Endothelial cell (in vitro differentiated cells): ENCODE results near the gene STK11IP. TPM values are rescaled to one million over a fixed set of nuclear protein-coding genes. Genes with fewer than 3 reads are reported as not detected.

Experiments used
- DNase-seq: peaks from one replicate; pipeline ENCODE4 v3.0.0; 2021; ENCODE audit warnings: low spot score
- H3K27ac Mint-ChIP-seq: one replicate; pipeline ENCODE4 v1.8.0; 2021; ENCODE audit warnings: mixed read lengths, inconsistent platforms; ENCODE audit not compliant: unreplicated experiment
- H3K27me3 Mint-ChIP-seq: one replicate; pipeline ENCODE4 v1.8.0; 2021; ENCODE audit warnings: mild to moderate bottlenecking, moderate library complexity, mixed read lengths, inconsistent platforms; ENCODE audit not compliant: unreplicated experiment
- H3K36me3 Mint-ChIP-seq: one replicate; pipeline ENCODE4 v1.8.0; 2021; ENCODE audit warnings: mild to moderate bottlenecking, low read depth, mixed read lengths, inconsistent platforms; ENCODE audit not compliant: unreplicated experiment
- H3K4me1 Mint-ChIP-seq: one replicate; pipeline ENCODE4 v1.8.0; 2021; ENCODE audit warnings: mild to moderate bottlenecking, mixed read lengths, inconsistent platforms; ENCODE audit not compliant: unreplicated experiment
- H3K4me3 Mint-ChIP-seq: one replicate; pipeline ENCODE4 v1.8.0; 2021; ENCODE audit warnings: mild to moderate bottlenecking, mixed read lengths, inconsistent platforms; ENCODE audit not compliant: unreplicated experiment
- H3K9me3 Mint-ChIP-seq: one replicate; pipeline ENCODE4 v1.8.0; 2021; ENCODE audit warnings: mixed read lengths, inconsistent platforms; ENCODE audit not compliant: unreplicated experiment
- total RNA-seq: library from RNA; stranded (reverse); fragmentation: NEBNext Ultra II Directional; extraction: Animal tissue kit (Norgen Biotek cat#: 25700); gene quantifications from one replicate; pipeline ENCODE4 v1.2.1, GENCODE V29; 2021; ENCODE audit not compliant: unreplicated experiment
- TF ChIP-seq, protein P1 (sequence below): fragments of 200-600 bp; sonication (generic); IDR thresholded peaks from one replicate; pipeline ENCODE4 v1.5.0; 2021; ENCODE audit warnings: antibody characterized with exemption; ENCODE audit not compliant: unreplicated experiment

Gene STK11IP
- total RNA-seq, 1 donor from 2014 or later, result 23.8 TPM

DNA sequence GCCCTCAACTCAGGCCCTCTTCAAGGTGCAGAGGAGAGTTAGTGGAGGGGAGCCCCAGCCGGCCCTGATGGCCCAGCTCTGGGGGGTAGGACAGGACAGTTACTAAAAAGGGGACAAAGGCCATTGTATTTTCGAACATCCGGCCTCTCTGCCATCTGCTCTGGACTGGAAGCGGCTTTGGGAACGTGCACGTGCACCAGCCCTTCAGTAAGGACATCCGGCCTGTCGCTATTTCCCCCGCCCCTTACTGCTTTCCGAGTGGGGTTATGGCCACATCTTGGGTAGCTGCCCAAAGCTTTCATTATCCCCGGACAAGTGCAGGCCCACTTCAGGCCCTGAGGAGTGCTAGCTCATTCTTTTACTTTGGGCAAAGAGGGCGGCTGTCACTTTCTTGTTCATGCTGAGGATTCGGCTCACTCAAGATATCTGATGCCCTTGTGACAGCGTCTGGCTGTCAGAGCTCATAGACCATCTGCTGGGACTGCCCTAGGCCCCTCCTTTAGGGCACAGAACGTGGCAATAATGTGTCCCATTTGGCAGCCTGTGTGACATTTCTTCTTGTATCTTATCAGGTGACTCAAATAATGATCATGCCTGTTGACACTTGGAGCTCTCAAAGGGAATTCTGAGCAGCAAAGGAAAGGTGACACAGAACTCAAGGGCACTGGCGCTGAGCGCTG is 47.3 kb downstream of the STK11IP start:
- no peak for DNase-seq
- Mint-ChIP-seq H3K36me3 (no peaks in the 10 kb centered on the region), H3K4me3 (no peak overlapping the region), H3K9me3 (no peaks in the 10 kb centered on the region), H3K27ac (no peak overlapping the region), H3K4me1 (peaks cover 16% of the 10 kb centered on the region), H3K27me3 (peaks cover 10% of the 10 kb centered on the region)
- TF ChIP-seq, protein P1, sequence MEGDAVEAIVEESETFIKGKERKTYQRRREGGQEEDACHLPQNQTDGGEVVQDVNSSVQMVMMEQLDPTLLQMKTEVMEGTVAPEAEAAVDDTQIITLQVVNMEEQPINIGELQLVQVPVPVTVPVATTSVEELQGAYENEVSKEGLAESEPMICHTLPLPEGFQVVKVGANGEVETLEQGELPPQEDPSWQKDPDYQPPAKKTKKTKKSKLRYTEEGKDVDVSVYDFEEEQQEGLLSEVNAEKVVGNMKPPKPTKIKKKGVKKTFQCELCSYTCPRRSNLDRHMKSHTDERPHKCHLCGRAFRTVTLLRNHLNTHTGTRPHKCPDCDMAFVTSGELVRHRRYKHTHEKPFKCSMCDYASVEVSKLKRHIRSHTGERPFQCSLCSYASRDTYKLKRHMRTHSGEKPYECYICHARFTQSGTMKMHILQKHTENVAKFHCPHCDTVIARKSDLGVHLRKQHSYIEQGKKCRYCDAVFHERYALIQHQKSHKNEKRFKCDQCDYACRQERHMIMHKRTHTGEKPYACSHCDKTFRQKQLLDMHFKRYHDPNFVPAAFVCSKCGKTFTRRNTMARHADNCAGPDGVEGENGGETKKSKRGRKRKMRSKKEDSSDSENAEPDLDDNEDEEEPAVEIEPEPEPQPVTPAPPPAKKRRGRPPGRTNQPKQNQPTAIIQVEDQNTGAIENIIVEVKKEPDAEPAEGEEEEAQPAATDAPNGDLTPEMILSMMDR, result no peak

DNA sequence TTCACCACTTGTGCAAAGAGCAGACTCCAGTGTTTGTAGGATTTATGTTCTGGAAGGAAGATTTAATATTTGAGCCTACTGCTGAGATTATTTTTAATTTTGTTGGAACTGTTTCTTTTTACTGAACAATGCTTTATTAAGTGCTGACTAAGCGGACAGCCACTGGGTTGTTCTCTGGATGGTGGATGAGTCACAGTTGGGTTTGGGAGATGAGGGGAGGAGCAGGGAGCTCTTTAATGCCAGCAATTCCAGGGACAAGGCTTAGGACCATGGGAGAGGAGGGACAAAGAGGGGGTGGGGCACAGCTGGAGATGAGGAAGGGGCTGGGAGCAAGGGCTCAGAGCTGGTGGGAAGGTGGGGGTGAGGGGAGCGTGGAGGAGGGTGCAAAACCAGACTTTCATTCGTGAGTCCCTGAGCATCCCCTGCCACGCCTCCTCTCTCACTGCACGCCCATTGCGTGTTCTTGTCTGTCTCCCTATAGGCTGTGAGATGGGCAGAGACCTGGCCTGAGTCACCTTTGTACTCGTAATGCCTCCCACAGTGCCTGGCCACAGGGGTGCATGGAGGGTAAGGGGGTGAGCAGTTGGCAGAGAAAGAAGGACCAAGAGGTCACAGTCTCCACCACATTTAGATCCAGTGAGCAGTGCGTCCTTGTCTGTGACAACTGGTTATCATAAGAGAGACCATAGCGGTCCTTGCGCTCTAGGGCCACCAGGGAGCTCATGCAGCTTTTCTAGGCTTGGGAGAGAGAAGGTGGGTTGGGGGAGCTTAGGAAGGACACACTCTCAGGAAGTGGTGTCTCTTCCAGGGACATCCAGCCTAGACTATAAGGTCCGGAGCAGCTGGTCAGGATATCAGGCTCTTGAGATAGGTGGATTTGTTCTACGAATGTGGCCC is 48.2 kb downstream of the STK11IP start:
- Mint-ChIP-seq H3K36me3 (no peaks in the 10 kb centered on the region), H3K27me3 (peaks cover 11% of the 10 kb centered on the region), H3K4me1 (peaks cover 16% of the 10 kb centered on the region), H3K4me3 (no peak overlapping the region), H3K27ac (no peak overlapping the region), H3K9me3 (no peaks in the 10 kb centered on the region)
- TF ChIP-seq, protein P1, result no peak
- DNase-seq, result no peak

DNA sequence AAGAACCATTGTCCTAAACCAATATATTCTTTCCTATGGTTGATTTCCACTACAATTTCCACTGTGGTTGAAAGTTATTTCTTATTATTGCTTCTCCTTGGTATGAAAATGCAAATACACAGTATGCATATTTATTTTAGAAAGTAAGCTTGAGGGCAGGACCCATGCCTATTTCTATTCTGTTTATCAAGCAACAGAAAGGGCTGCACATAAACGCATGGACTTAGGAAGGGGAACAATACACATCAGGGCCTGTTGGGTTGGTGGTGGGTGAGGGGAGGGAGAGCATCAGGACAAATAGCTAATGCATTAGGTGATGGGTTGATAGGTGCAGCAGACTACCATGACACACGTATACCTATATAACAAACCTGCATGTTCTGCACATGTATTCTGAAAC is 50.5 kb downstream of the STK11IP start:
- Mint-ChIP-seq H3K36me3 (no peaks in the 10 kb centered on the region), H3K4me3 (no peak overlapping the region)

DNA sequence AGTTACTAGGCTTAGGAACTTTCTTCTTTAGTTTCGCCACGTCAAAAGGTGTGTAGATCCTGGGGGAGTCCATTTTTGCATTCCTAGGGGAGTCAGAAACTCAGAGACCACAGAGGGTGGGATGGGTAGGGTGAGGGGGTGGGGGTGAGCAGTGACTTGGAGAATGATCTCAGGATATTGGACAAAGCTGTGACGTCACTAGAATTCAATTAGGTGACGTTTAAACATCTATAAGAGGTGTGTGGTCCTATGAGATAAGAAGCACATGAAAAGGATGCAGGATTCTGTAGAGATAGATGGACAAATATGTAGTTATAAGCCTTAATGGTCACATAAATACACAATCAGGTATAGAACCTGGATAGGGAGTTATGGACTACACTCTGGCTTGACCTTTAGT is 51.3 kb downstream of the STK11IP start:
- H3K36me3 Mint-ChIP-seq, result no peaks in the 10 kb centered on the region
- no peak for DNase-seq

More for the DNA sequence above, 50.5 kb downstream of the STK11IP start:
- Mint-ChIP-seq H3K4me1 (peaks cover 11% of the 10 kb centered on the region), H3K9me3 (no peaks in the 10 kb centered on the region), H3K27ac (no peak overlapping the region), H3K27me3 (peaks cover 11% of the 10 kb centered on the region)
- DNase-seq, result no peak
- TF ChIP-seq, protein P1, result no peak

More for the DNA sequence above, 51.3 kb downstream of the STK11IP start:
- Mint-ChIP-seq H3K27me3 (peaks cover 8% of the 10 kb centered on the region), H3K27ac (no peak overlapping the region), H3K9me3 (no peaks in the 10 kb centered on the region), H3K4me3 (no peak overlapping the region), H3K4me1 (peaks cover 6% of the 10 kb centered on the region)
- TF ChIP-seq, protein P1, result no peak
